Activated B cell treated with CpG ODN at 0.5 μM for 24 hours (primary cell): ENCODE data around the gene PPP1R1C. TPM values are rescaled to one million over a fixed set of nuclear protein-coding genes. Genes with fewer than 3 reads are reported as not detected.

Experiments used
- ATAC-seq: fragments of 200-7000 bp; cut with Tn5 transposase; one replicate; pipeline ENCODE4 v1.10.0; 2021; ENCODE audit warnings: low read depth, mild to moderate bottlenecking, moderate library complexity
- CTCF ChIA-PET: fragments of 350-600 bp; sonication (Branson Sonifier 250); formaldehyde crosslinking; loops from one replicate; lab custom pipeline; 2021; ENCODE audit warnings: antibody characterized with exemption; lab: Charles Lee
- POLR2A ChIA-PET: fragments of 350-600 bp; sonication (Branson Sonifier 250); formaldehyde crosslinking; loops from one replicate; lab custom pipeline; 2021; ENCODE audit warnings: antibody characterized with exemption; lab: Charles Lee
- DNase-seq: peaks from one replicate; pipeline ENCODE4 v3.0.0; 2022
- H3K27ac Mint-ChIP-seq: one replicate; pipeline ENCODE4 v1.8.0; 2020; ENCODE audit warnings: mixed read lengths
- H3K27me3 Mint-ChIP-seq: one replicate; pipeline ENCODE4 v1.8.0; 2021; ENCODE audit warnings: mixed read lengths
- H3K36me3 Mint-ChIP-seq: one replicate; pipeline ENCODE4 v1.8.0; 2021; ENCODE audit warnings: low read depth, mixed read lengths
- H3K4me1 Mint-ChIP-seq: one replicate; pipeline ENCODE4 v1.8.0; 2021; ENCODE audit warnings: mixed read lengths
- H3K4me3 Mint-ChIP-seq: one replicate; pipeline ENCODE4 v1.8.0; 2020; ENCODE audit warnings: mild to moderate bottlenecking, mixed read lengths
- H3K9me3 Mint-ChIP-seq: one replicate; pipeline ENCODE4 v1.8.0; 2020; ENCODE audit warnings: mixed read lengths
- CTCF ChIP-seq: fragments of 200-600 bp; IDR thresholded peaks from one replicate; pipeline ENCODE4 v1.8.0; 2022; ENCODE audit warnings: antibody characterized with exemption, mild to moderate bottlenecking
- intact Hi-C: fragments of 100-400 bp; cut with micrococcal nuclease; formaldehyde crosslinking; loops from one replicate; pipeline ENCODE4 v1.15.1; 2024
- total RNA-seq: library from RNA; stranded (reverse); gene quantifications from 2 replicates; pipeline ENCODE4 v1.2.3, GENCODE V29; 2022

Gene PPP1R1C
- total RNA-seq, 1 donor from 2014 or later, result not detected

- no peak for ATAC-seq
- ChIA-PET POLR2A (no interaction called here), CTCF (no interaction called here)
- peaks cover 3% of the 10 kb centered on the region for H3K27me3 Mint-ChIP-seq
- H3K4me1 Mint-ChIP-seq, result no peaks in the 10 kb centered on the region
- no peak overlapping the region for H3K27ac Mint-ChIP-seq
- intact Hi-C loops, result no loop called here
- no peak for DNase-seq
- no peak for TF ChIP-seq CTCF
- H3K36me3 Mint-ChIP-seq, result no peaks in the 10 kb centered on the region
- no peaks in the 10 kb centered on the region for H3K9me3 Mint-ChIP-seq
- H3K4me3 Mint-ChIP-seq, result no peak overlapping the region
These were observed 156.4 kb downstream of the PPP1R1C start for GRCh38 chr2:182142062-182142461.

GRCh38 chr2:182144041-182144775, 158.6 kb downstream of the PPP1R1C start:
- POLR2A ChIA-PET, result no interaction called here
- no peak overlapping the region for H3K27ac Mint-ChIP-seq
- H3K4me3 Mint-ChIP-seq, result no peak overlapping the region
- no peaks in the 10 kb centered on the region for H3K27me3 Mint-ChIP-seq
- H3K36me3 Mint-ChIP-seq, result no peaks in the 10 kb centered on the region
- no peaks in the 10 kb centered on the region for H3K9me3 Mint-ChIP-seq
- intact Hi-C loops, result no loop called here
- TF ChIP-seq CTCF, result no peak
- CTCF ChIA-PET, result no interaction called here
- DNase-seq (no peak), ATAC-seq (no peak)
- H3K4me1 Mint-ChIP-seq, result no peaks in the 10 kb centered on the region

GRCh38 chr2:182144776-182145165, 159.1 kb downstream of the PPP1R1C start:
- CTCF ChIA-PET, result no interaction called here
- no peak overlapping the region for H3K4me3 Mint-ChIP-seq
- no peaks in the 10 kb centered on the region for H3K36me3 Mint-ChIP-seq
- POLR2A ChIA-PET, result no interaction called here
- H3K9me3 Mint-ChIP-seq, result no peaks in the 10 kb centered on the region
- no peak for TF ChIP-seq CTCF
- H3K4me1 Mint-ChIP-seq, result no peaks in the 10 kb centered on the region
- ATAC-seq (no peak), DNase-seq (no peak)
- H3K27me3 Mint-ChIP-seq, result no peaks in the 10 kb centered on the region
- intact Hi-C loops, result no loop called here
- H3K27ac Mint-ChIP-seq, result no peak overlapping the region

- ATAC-seq, result no peak
- intact Hi-C loops, result no loop called here
- H3K4me1 Mint-ChIP-seq, result no peaks in the 10 kb centered on the region
- ChIA-PET POLR2A (no interaction called here), CTCF (no interaction called here)
- no peaks in the 10 kb centered on the region for H3K27me3 Mint-ChIP-seq
- H3K36me3 Mint-ChIP-seq, result no peaks in the 10 kb centered on the region
- no peak for TF ChIP-seq CTCF
- no peak overlapping the region for H3K4me3 Mint-ChIP-seq
- no peak overlapping the region for H3K27ac Mint-ChIP-seq
- H3K9me3 Mint-ChIP-seq, result no peaks in the 10 kb centered on the region
- no peak for DNase-seq
These were observed 162.7 kb downstream of the PPP1R1C start for GRCh38 chr2:182148344-182148743.

- no peak for ATAC-seq
- ChIA-PET POLR2A (no interaction called here), CTCF (no interaction called here)
- no peaks in the 10 kb centered on the region for H3K4me1 Mint-ChIP-seq
- no peak overlapping the region for H3K27ac Mint-ChIP-seq
- H3K9me3 Mint-ChIP-seq, result no peaks in the 10 kb centered on the region
- H3K27me3 Mint-ChIP-seq, result no peaks in the 10 kb centered on the region
- no peaks in the 10 kb centered on the region for H3K36me3 Mint-ChIP-seq
- TF ChIP-seq CTCF, result no peak
- H3K4me3 Mint-ChIP-seq, result no peak overlapping the region
- DNase-seq, result no peak
- intact Hi-C loops, result no loop called here
These were observed 178.2 kb downstream of the PPP1R1C start for GRCh38 chr2:182163878-182164277.
